OCI-LY3 (cell line): ENCODE results near the gene ATG9B.

Experiments used
- H2AFZ ChIP-seq: fragments of 200-600, 300-600 bp; shearing (Covaris generic); 2 replicates; pipeline ENCODE4 v1.6.0; 2014; ENCODE audit warnings: antibody characterized with exemption, low read depth, low read length
- H3K27ac ChIP-seq: fragments of 200-600, 300-600 bp; sonication (generic); 2 replicates; pipeline ENCODE4 v1.5.1; 2014; ENCODE audit warnings: mild to moderate bottlenecking, low read length, moderate library complexity, mixed read lengths
- H3K27me3 ChIP-seq: fragments of 200-600, 300-600 bp; sonication (generic); 2 replicates; pipeline ENCODE4 v1.6.1; 2014; ENCODE audit warnings: low read depth, low read length, mixed read lengths
- H3K36me3 ChIP-seq: fragments of 200-600, 300-600 bp; sonication (generic); replicated peaks from 2 replicates; pipeline ENCODE3; 2014; ENCODE audit warnings: low read depth, low read length, mixed read lengths
- H3K4me1 ChIP-seq: fragments of 300-600, 200-600 bp; sonication (generic); 2 replicates; pipeline ENCODE4 v1.6.1; 2014; ENCODE audit warnings: low read length, mixed read lengths
- H3K4me2 ChIP-seq: fragments of 200-600, 300-600 bp; sonication (generic); 2 replicates; pipeline ENCODE4 v1.6.1; 2014; ENCODE audit warnings: low read length, mixed read lengths
- H3K4me3 ChIP-seq: fragments of 300-600, 200-600 bp; sonication (generic); 2 replicates; pipeline ENCODE4 v1.5.1; 2014; ENCODE audit warnings: antibody characterized with exemption, mild to moderate bottlenecking, low read length, moderate library complexity
- H3K79me2 ChIP-seq: fragments of 300-600, 200-600 bp; shearing (Covaris generic); 2 replicates; pipeline ENCODE4 v1.6.1; 2014; ENCODE audit warnings: mild to moderate bottlenecking, low read length, mixed read lengths
- H3K9ac ChIP-seq: fragments of 300-600, 200-600 bp; shearing (Covaris generic); 2 replicates; pipeline ENCODE4 v1.6.0; 2014; ENCODE audit warnings: mild to moderate bottlenecking, low read length, moderate library complexity
- H3K9me3 ChIP-seq: fragments of 200-600, 300-600 bp; shearing (Covaris generic); 2 replicates; pipeline ENCODE4 v1.6.1; 2014; ENCODE audit warnings: low read length, mixed read lengths; ENCODE audit not compliant: insufficient read depth
- H4K20me1 ChIP-seq: fragments of 200-600, 300-600 bp; sonication (generic); 2 replicates; pipeline ENCODE4 v1.6.1; 2016; ENCODE audit warnings: low read length, mixed read lengths; ENCODE audit not compliant: insufficient read depth
- CTCF ChIP-seq: fragments of 200-600, 300-600 bp; sonication (generic); IDR thresholded peaks from 2 replicates; pipeline ENCODE4 v1.5.1; 2014; ENCODE audit warnings: antibody characterized with exemption, low read length, low read depth
- EZH2phosphoT487 ChIP-seq: fragments of 200-600 bp; shearing (Covaris generic); IDR thresholded peaks from 2 replicates; pipeline ENCODE4 v1.6.1; 2018; ENCODE audit warnings: antibody characterized with exemption, mixed run types, low read depth

The ATG9B gene

GRCh38 chr7:150988230-150989226 lies 35.8 kb downstream of the ATG9B start:
- Histone ChIP-seq H3K4me1 (peaks cover 10% of the 10 kb centered on the region), H3K27me3 (peaks cover 4% of the 10 kb centered on the region; the same call in 1 of the 2 replicates), H3K36me3 (peaks cover 3% of the 10 kb centered on the region), H3K4me2 (peak overlapping the region; percentile 85), H3K27ac (no peak overlapping the region), H2AFZ (peak overlapping the region; percentile 60; the same call in 1 of the 2 replicates), H3K79me2 (no peaks in the 10 kb centered on the region), H4K20me1 (no peaks in the 10 kb centered on the region), H3K9ac (no peak overlapping the region), H3K4me3 (peak overlapping the region; percentile 68), H3K9me3 (peaks cover 9% of the 10 kb centered on the region; the same call in 1 of the 2 replicates)
- TF ChIP-seq CTCF (peak; percentile 91), EZH2phosphoT487 (no peak)

GRCh38 chr7:150986556-150986955 lies 37.7 kb downstream of the ATG9B start:
- H2AFZ ChIP-seq, result no peak overlapping the region
- H3K79me2 ChIP-seq, result no peaks in the 10 kb centered on the region
- no peak overlapping the region for H3K9ac ChIP-seq
- H3K27me3 ChIP-seq, result peaks cover 23% of the 10 kb centered on the region
- H3K36me3 ChIP-seq, result peaks cover 3% of the 10 kb centered on the region
- no peaks in the 10 kb centered on the region for H4K20me1 ChIP-seq
- H3K27ac ChIP-seq, result no peak overlapping the region
- H3K4me1 ChIP-seq, result peaks cover 10% of the 10 kb centered on the region
- H3K4me2 ChIP-seq, result peak overlapping the region; percentile 55
- H3K4me3 ChIP-seq, result no peak overlapping the region
- TF ChIP-seq EZH2phosphoT487 (no peak), CTCF (no peak)
- H3K9me3 ChIP-seq, result peaks cover 9% of the 10 kb centered on the region; the same call in 1 of the 2 replicates

- Histone ChIP-seq H2AFZ (no peak overlapping the region), H3K27me3 (peaks cover 28% of the 10 kb centered on the region), H3K79me2 (no peaks in the 10 kb centered on the region), H3K27ac (no peak overlapping the region), H3K36me3 (peaks cover 3% of the 10 kb centered on the region), H3K4me1 (peaks cover 10% of the 10 kb centered on the region), H3K4me2 (peak overlapping the region; percentile 55), H3K9me3 (peaks cover 9% of the 10 kb centered on the region; the same call in 1 of the 2 replicates), H3K9ac (no peak overlapping the region), H4K20me1 (no peaks in the 10 kb centered on the region), H3K4me3 (no peak overlapping the region; the same call in 1 of the 2 replicates)
- TF ChIP-seq CTCF (peak; percentile 68), EZH2phosphoT487 (no peak)
Measured at GRCh38 chr7:150986099-150986512, 38.2 kb downstream of the ATG9B start.

GRCh38 chr7:150983893-150984368 lies 40.4 kb downstream of the ATG9B start:
- peaks cover 46% of the 10 kb centered on the region for H3K27me3 ChIP-seq
- H3K4me2 ChIP-seq, result no peak overlapping the region
- peaks cover 10% of the 10 kb centered on the region for H3K4me1 ChIP-seq
- no peak overlapping the region for H3K4me3 ChIP-seq
- no peaks in the 10 kb centered on the region for H4K20me1 ChIP-seq
- H2AFZ ChIP-seq, result no peak overlapping the region
- no peak overlapping the region for H3K9ac ChIP-seq
- no peaks in the 10 kb centered on the region for H3K36me3 ChIP-seq
- TF ChIP-seq EZH2phosphoT487 (no peak), CTCF (no peak)
- no peak overlapping the region for H3K27ac ChIP-seq
- H3K9me3 ChIP-seq, result no peaks in the 10 kb centered on the region
- no peaks in the 10 kb centered on the region for H3K79me2 ChIP-seq
